ENCODE data around the gene COX8C. TPM values are rescaled to one million over a fixed set of nuclear protein-coding genes. Genes with fewer than 3 reads are reported as not detected.

The COX8C gene, protein sequence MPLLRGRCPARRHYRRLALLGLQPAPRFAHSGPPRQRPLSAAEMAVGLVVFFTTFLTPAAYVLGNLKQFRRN
- total RNA-seq = not detected

DNA sequence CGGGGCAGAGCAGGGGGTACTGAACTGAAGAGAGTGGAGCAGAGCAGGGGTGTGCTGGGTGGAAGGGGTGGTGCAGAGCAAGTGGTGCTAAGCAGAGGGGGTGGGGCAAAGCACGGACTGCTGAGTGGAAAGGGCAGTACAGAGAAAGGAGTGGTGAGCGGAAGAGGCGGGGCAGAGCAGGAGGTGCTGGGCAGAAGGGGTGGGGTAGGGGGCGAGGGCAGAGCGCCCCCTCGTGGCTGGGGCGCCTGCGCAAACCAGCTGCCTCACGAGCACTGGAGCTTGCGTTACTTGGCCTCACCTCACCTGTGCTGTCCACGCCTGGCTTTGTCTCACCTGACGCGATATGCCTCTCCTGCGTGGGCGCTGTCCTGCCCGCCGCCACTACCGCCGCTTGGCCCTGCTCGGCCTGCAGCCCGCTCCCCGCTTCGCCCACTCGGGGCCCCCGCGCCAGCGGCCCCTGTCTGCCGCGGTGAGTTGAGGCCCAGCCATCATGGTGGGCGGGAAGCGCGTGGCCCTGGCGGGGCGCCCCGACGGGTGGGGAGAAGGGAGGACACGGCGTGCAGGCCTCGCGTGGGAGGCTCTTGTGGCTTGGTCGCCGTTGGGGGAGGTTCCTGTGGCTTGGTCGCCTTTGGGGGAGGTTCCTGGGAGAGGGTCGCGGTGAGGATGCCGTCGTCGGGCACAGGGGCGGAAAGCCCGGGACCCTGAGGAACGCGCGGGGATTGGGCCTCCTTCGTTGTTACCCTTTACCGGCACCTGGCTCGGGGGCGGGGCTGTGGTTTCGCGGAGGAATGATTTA lies at the start of gene COX8C:
TSS of gene COX8C (plus strand) at position 257 of the 796 bp plus-strand sequence. CDS start at position 344, 87 bp downstream.
- Histone ChIP-seq H3K4me3 (ENCODE audit: low read length) (no peak within 1 kb of the TSS), H3K4me1 (ENCODE audit: insufficient read depth, low read length) (peaks cover 17% of the 10 kb centered on the region), H3K27me3 (ENCODE audit: insufficient read depth, low read length) (no peaks in the 10 kb centered on the region), H3K9me3 (ENCODE audit: low read depth, low read length) (no peaks in the 10 kb centered on the region)

DNA sequence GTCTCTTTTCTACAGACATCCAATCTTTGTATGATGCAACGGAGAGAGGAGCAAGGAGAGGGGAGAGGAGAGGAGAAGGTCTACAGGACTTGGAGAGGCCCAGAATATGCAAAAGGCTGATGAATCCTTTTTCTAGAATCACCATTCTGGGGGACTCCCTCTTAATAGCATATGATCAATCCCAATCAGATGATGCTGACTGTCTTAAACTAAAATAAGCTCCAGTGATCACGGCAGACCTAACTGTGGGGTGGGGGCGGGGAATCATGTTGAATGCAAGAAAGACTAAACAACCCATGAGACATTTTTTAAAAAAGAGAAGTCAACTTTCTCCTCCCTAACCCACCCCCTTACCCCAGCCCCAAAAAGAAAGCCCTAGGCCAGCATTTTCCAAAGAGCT lies 47.6 kb upstream of the COX8C start:
- Histone ChIP-seq H3K4me3 (ENCODE audit: low read length) (no peak overlapping the region), H3K27me3 (ENCODE audit: insufficient read depth, low read length) (no peaks in the 10 kb centered on the region), H3K4me1 (ENCODE audit: insufficient read depth, low read length) (peaks cover 27% of the 10 kb centered on the region), H3K9me3 (ENCODE audit: low read depth, low read length) (no peaks in the 10 kb centered on the region)

DNA sequence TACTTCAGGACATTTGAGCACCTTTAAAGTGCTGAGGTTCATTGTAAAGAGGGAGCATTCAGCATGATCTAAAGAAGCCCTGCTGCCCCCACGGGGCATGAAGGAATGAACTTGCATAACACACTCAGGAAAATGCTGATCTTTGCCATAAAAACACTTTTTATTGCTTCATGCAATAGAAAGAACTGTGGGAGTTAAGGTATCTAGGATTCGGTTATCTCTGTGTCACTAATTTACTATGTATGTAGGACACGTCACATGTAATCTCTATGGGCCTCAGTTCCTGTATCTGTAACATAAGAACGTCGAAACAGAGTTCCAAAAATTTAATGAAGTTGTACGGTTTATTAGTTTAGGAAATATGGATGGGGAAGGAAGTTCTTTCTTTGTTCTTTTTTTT lies 47.1 kb upstream of the COX8C start:
- H3K4me3 ChIP-seq (ENCODE audit: low read length) = no peak overlapping the region
- no peaks in the 10 kb centered on the region for H3K9me3 ChIP-seq (ENCODE audit: low read depth, low read length)
- H3K27me3 ChIP-seq (ENCODE audit: insufficient read depth, low read length) = no peaks in the 10 kb centered on the region
- H3K4me1 ChIP-seq (ENCODE audit: insufficient read depth, low read length) = peaks cover 27% of the 10 kb centered on the region

DNA sequence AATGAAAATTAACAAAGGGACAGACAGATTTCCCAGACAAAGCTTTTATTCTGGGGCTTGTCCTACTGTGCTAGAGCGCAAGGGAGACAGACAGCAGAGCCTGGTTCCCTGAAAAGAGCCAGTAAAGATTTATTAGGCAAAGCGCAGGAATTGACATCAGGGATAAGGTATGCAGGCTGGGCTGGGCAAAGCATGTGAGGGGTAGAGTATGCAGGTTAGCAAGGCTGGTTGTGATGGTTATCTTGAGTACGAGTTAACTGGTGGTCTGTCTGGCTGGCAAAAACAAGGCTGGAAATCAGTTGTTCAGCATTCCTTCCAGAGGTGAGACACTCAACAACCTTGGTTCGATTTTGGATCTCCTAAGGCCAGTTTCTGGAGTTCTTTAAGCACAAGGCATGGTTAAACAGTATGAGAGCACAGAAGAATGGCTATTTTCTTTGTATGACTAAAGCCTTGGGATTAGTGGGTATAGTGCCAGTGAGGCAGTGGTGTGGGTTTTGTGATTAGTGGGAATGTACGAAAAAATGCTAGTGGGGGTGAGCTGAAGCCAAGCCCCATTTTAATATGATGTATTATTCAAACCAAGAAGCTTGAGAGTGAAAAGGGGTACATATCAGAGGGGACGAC lies 45.0 kb upstream of the COX8C start:
- H3K27me3 ChIP-seq (ENCODE audit: insufficient read depth, low read length) = no peaks in the 10 kb centered on the region
- no peak overlapping the region for H3K4me3 ChIP-seq (ENCODE audit: low read length)
- H3K9me3 ChIP-seq (ENCODE audit: low read depth, low read length) = no peaks in the 10 kb centered on the region
- H3K4me1 ChIP-seq (ENCODE audit: insufficient read depth, low read length) = peaks cover 36% of the 10 kb centered on the region

DNA sequence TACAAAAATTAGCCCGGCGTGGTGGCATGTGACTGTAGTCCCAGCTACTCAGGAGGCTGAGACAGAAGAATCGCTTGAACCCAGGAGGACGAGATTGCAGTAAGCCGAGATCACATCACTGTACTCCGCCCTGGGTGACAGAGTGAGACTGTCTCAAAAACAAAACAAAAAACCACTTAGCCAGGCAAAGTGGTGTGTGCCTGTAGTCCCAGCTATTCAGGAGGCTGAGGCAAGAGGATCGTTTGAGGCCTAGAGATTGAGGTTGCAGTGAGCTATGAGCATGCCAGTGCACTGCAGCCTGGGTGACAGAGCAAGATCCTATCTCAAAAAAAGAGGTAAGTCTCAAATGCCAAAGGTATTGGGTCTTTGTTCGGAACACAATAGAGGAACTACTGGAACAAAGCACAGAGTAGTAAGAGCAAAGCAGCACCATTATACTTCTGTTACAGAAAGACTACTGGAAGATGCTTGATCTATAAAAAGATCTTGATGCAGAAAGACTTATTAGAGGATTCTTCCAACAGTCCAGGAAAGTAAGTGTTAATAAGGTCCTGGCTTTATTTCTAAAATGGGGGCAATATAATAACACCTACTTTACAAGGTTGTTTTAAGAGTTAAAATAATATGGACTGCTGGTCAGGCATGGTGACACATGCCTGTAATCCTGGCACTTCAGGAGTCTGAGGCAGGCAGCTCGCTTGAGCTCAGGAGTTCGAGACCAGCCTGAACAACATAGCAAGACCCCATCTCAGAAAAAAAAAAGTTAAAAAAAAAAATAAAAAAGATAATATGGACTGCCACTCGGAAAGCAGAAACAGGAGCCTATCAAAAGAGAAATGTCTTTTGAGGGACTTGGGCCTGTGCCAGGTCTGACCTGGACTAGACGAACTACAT lies 44.0 kb upstream of the COX8C start:
- no peaks in the 10 kb centered on the region for H3K27me3 ChIP-seq (ENCODE audit: insufficient read depth, low read length)

DNA sequence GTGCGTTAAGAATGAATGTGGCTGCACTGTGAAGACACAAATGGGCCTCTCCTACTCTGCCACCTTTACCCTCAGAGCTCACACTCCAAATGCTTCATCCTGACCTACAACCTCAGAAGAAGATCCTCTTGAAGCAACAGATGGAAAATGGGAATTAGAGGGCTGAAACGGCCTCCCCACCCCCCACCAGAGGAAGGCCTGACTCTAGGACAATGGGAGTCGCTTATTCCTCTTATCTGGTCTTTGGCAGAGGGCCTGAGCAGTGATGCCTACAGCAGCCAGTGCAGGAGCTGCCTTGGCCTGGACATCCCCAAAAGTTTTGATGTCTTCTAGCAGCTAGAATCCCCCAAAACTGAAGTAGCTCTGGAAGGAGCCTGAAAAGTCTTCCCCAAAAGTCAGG lies 43.3 kb upstream of the COX8C start:
- no peaks in the 10 kb centered on the region for H3K27me3 ChIP-seq (ENCODE audit: insufficient read depth, low read length)
- peaks cover 36% of the 10 kb centered on the region for H3K4me1 ChIP-seq (ENCODE audit: insufficient read depth, low read length)
- H3K9me3 ChIP-seq (ENCODE audit: low read depth, low read length) = no peaks in the 10 kb centered on the region
- no peak overlapping the region for H3K4me3 ChIP-seq (ENCODE audit: low read length)

More for the DNA sequence above, 44.0 kb upstream of the COX8C start:
- Histone ChIP-seq H3K4me3 (ENCODE audit: low read length) (no peak overlapping the region), H3K4me1 (ENCODE audit: insufficient read depth, low read length) (peaks cover 36% of the 10 kb centered on the region), H3K9me3 (ENCODE audit: low read depth, low read length) (no peaks in the 10 kb centered on the region)

DNA sequence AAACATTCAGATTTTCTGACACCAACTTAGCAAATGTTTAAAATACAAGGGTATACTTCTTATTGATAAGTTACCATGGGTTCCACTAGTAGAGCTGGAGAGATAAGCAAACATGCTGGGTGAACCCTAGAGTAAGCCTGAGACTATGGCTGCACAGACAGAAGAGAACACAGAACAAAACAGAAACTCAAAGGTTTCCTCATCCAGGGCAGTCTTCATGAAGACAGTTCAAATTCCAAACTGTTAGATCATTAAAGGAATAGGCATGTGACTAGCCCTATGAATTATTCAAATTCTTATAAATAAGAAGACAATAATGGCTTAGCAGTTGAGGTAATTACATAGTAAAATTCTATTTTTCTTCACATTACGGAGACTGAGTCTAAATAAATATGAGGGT lies 42.2 kb upstream of the COX8C start:
- H3K4me3 ChIP-seq (ENCODE audit: low read length) = no peak overlapping the region

DNA sequence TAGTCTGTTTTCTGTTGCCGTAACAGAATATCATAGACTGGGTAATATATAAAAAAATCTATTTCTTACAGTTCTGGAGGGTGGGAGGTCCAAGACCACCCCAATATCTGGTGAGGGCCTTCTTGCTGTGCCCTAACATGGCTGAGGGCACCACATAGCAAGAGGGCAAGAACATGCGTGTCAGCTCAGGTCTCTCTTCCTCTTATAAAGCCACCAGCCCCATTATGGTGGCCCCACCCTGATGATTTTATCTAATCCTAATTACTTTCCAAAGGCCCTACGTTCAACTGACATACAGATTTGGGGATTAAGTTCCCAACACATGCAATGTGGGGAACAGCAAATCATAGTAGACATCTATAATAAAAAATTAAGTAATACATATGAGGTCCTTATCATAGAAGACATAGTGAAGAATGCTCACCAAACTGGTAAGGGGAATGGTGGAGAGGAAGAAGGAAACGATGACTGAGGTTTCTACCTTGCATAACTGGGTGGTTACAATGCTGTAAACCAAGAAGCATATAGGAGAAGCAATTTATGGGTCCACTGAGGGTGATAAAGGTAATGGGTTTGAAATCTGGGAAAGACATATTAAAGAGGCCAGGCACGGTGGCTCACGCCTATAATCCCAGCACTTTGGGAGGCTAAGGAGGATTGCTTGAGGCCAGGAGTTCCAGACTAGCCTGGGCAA lies 41.1 kb upstream of the COX8C start:
- Histone ChIP-seq H3K27me3 (ENCODE audit: insufficient read depth, low read length) (no peaks in the 10 kb centered on the region), H3K4me3 (ENCODE audit: low read length) (no peak overlapping the region), H3K4me1 (ENCODE audit: insufficient read depth, low read length) (peaks cover 25% of the 10 kb centered on the region), H3K9me3 (ENCODE audit: low read depth, low read length) (no peaks in the 10 kb centered on the region)

More for the DNA sequence above, 42.2 kb upstream of the COX8C start:
- H3K27me3 ChIP-seq (ENCODE audit: insufficient read depth, low read length) = no peaks in the 10 kb centered on the region
- H3K9me3 ChIP-seq (ENCODE audit: low read depth, low read length) = no peaks in the 10 kb centered on the region
- peaks cover 36% of the 10 kb centered on the region for H3K4me1 ChIP-seq (ENCODE audit: insufficient read depth, low read length)

DNA sequence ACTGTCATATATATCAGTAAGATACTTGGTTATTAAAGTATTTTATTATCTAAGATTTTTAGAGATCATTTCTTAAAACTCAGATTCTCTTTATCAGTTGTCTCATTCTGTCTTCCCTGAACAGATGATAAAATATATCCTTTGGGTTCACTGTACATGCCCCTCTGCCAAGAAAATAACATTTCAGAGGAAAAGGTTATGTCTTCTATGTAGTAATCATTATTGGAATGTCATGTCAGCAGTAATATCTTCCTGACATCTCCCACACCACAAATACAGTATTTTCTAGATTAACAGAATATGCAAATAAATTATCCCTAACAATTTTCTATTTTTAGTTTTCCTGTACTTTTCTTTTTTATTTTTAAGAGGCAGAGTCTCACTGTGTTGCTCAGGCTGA lies 40.2 kb upstream of the COX8C start:
- no peak overlapping the region for H3K4me3 ChIP-seq (ENCODE audit: low read length)
- peaks cover 22% of the 10 kb centered on the region for H3K4me1 ChIP-seq (ENCODE audit: insufficient read depth, low read length)
- no peaks in the 10 kb centered on the region for H3K9me3 ChIP-seq (ENCODE audit: low read depth, low read length)
- H3K27me3 ChIP-seq (ENCODE audit: insufficient read depth, low read length) = no peaks in the 10 kb centered on the region

DNA sequence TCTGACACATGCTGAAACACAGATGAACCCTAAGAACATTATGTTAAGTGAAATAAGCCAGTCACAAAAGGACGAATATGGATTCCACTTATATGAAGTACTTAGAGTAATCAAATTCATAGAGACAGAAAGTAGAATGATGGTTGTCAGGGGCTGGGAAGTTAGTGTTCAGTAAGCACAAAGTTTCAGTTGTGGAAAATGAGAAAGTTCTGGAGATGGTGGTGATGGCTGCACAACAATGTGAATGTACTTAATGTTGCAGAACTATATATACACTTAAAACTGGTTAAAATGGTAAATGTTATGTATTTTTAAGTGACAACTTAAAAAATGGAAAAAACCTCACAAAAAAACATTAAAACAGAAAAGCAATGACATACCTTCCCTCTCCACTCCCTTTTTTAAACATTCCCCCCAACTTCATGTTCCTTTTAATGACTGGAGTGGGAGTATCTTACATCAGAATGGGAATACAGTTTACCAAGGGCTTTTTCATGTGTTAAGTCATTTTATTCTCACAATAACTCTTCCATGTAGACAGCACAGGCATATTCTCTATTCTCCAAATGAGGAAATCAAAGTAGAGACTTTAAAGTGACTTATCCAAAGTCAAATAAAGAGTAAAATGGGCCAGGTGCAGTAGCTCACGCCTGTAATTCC lies 38.2 kb upstream of the COX8C start:
- Histone ChIP-seq H3K4me1 (ENCODE audit: insufficient read depth, low read length) (peaks cover 18% of the 10 kb centered on the region), H3K27me3 (ENCODE audit: insufficient read depth, low read length) (no peaks in the 10 kb centered on the region), H3K9me3 (ENCODE audit: low read depth, low read length) (no peaks in the 10 kb centered on the region), H3K4me3 (ENCODE audit: low read length) (no peak overlapping the region)

DNA sequence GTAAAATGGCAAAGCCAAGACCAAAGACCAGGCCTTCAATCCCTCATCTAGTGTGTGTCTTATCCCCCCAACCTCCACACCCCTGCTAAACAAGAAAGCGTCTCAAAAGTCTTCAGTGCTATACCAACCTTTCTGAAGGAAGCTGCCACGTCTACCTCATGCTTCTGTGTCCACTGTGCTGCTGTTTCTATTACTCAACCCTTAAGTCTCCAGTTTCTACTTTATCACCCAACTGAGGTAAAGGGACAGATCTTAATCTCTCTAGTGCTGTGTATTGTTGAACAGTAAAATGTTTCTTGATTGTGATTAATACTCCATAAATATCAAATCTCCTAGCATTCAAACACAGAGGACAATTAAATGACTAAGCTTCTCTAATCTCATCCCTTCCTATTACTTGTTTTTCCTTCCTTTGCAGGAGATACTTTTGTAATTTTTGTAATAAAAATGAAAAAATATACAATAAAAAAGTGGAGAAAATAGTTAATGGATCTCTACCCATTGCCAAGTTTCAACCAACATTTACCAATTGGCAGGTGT lies 37.5 kb upstream of the COX8C start:
- H3K4me1 ChIP-seq (ENCODE audit: insufficient read depth, low read length) = peaks cover 15% of the 10 kb centered on the region
- H3K27me3 ChIP-seq (ENCODE audit: insufficient read depth, low read length) = no peaks in the 10 kb centered on the region
- H3K4me3 ChIP-seq (ENCODE audit: low read length) = no peak overlapping the region
- H3K9me3 ChIP-seq (ENCODE audit: low read depth, low read length) = no peaks in the 10 kb centered on the region

DNA sequence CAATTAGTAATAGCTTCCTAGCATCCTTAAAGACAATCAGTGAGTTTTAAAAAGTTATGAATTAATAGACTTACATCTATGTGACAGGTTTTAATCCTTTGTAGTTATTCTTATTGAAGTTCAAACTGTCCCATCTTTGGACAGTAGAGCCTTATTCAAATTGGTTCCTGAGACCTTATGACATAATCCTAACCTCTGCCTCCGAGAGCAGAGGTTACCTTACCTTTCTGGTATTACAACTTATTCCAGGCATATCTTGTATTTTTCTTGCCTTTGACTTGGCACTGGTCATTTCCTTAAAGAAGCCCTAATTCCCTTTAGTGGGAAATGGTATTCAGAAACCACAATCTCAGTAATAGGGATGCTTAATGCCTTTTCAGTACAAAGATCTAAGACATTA lies 35.9 kb upstream of the COX8C start:
- H3K4me1 ChIP-seq (ENCODE audit: insufficient read depth, low read length) = peaks cover 8% of the 10 kb centered on the region
- no peaks in the 10 kb centered on the region for H3K27me3 ChIP-seq (ENCODE audit: insufficient read depth, low read length)
- no peak overlapping the region for H3K4me3 ChIP-seq (ENCODE audit: low read length)
- H3K9me3 ChIP-seq (ENCODE audit: low read depth, low read length) = no peaks in the 10 kb centered on the region

DNA sequence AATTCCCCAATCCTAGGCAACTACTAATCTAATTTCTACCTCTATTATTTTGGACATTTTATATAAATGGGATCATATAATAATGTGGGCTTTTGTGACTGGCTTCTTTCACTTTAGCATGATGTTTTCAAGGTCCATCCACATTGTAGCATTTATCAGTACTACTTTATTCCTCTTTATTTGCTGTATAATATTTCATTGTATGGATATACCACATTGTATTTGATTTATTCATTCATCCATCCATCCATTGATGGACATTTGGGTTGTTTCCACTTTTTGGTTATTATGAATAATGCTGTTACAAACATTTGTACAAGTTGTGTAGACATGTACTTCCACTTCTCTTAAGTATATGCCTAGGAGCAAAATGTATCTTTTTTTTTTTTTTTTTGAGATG lies 31.4 kb upstream of the COX8C start:
- H3K4me1 ChIP-seq (ENCODE audit: insufficient read depth, low read length) = peaks cover 27% of the 10 kb centered on the region
- no peaks in the 10 kb centered on the region for H3K27me3 ChIP-seq (ENCODE audit: insufficient read depth, low read length)
- no peaks in the 10 kb centered on the region for H3K9me3 ChIP-seq (ENCODE audit: low read depth, low read length)
- H3K4me3 ChIP-seq (ENCODE audit: low read length) = no peak overlapping the region

DNA sequence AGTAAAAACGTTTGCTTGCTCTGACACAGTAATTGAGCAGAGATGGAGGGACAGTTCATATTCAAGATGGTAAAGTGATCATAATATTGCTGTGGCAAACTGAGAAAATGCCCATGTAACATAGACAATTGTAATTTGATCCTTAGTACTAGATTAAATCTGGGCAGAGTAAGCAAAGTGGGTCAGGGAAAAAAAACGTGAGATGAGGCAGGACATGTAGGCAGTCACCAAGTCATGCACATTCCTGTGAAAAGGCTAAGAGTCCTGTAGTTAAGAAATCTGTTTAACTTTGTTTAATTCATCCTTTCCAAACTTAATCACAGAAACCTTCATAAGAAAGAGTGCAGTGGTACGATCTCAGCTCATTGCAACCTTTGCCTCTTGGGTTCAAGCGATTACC lies 30.3 kb upstream of the COX8C start:
- Histone ChIP-seq H3K9me3 (ENCODE audit: low read depth, low read length) (no peaks in the 10 kb centered on the region), H3K4me1 (ENCODE audit: insufficient read depth, low read length) (peaks cover 27% of the 10 kb centered on the region), H3K4me3 (ENCODE audit: low read length) (no peak overlapping the region), H3K27me3 (ENCODE audit: insufficient read depth, low read length) (no peaks in the 10 kb centered on the region)

Measured in mononuclear cell (primary cell).